ENCODE measurements around the gene TFB1M.

The TFB1M gene

DNA sequence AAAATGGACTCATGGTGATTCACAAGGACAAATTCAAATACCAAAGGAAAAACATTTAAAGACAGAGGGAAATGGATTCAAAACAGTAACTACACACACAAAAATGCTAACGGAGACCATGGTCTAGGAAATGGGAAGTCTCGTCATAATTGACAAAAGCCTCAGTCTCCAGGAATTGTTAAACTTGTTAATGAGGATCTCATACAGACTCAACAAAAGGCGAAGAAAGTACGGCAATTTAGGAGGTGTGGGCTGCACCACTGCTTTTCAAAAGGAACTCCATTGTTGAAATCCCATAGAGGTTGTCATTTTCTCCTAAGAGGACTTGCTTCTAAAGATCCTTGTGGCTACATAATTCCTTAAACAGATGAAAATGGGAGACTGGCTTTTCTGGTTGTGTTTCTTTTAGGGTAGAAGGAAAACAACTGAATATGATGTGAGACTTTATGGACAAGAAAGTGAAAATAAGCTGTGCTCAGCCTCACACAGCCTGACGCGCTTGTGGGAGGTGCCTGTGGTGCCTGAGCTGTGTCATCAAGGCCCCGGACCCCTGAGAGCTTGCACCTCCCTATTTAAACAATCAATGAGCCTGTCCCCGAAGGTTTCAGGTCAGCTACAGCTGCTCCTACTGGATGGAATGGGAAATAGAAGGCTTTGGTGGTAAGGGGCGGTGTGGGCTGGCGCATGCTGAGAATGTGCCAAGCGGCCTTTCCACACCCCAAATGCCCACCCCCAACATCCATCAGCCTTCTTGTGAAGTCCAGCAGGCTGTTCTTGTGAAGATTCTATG lies 53.0 kb downstream of the TFB1M start:
- no peak for DNase-seq

DNA sequence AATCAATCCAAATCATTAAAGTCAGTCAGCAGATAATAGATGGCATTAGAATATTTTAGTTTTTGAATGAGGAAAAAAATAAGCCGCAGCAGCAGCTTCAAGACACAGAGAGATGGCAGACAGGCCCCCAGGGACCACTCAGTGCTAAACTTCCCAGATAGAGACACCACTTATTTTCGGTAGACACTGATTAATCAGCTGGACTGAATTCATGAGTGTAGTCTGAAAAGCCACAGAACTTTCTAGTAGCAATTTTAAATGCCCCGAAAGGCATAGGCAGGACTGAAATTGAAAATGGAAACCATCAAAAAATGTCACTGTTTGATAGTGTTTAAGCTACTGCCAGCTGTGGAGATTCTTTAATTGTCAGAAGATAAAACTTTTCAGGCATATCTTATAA lies 53.6 kb downstream of the TFB1M start:
- DNase-seq: no peak

DNA sequence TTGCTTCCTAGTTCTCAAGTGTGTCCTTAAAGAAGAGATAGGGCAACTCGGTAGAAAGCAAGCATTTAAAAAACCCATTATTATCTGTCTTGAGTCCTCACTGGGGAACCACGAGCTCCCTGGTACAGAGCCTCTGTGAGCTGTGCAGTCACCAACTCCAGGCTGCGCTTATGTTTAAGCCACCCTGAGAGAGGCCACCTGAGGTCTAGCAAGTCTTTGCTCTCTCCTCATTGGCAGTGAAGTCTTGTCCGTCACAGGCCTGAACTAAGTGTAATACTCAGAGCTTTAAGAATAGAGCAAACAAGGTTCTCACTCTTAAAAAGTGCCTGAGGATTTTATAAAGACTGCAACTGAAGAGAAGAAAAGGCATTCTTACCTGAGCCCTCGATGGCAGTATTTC lies 54.4 kb downstream of the TFB1M start:
- no peak for DNase-seq

DNA sequence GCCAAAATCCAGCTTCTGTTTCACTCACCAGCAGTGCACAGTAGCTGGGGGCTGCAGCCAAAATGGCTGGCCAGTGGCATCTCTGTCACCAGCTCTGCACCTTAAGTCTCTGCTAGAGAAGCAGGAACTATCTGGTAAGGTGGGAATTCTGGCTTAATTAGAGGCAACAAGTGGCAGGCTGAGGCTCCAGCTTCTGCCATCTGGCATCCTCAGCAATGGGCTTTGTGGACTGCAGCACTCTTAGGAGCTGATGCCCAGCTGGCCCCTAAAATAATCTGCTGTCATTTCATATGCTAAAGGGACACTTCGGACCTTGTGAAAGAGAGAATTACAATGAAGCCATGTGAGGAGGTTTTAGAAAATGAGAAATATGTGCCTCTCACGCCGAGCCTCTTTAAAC lies 55.1 kb downstream of the TFB1M start:
- DNase-seq: no peak

DNA sequence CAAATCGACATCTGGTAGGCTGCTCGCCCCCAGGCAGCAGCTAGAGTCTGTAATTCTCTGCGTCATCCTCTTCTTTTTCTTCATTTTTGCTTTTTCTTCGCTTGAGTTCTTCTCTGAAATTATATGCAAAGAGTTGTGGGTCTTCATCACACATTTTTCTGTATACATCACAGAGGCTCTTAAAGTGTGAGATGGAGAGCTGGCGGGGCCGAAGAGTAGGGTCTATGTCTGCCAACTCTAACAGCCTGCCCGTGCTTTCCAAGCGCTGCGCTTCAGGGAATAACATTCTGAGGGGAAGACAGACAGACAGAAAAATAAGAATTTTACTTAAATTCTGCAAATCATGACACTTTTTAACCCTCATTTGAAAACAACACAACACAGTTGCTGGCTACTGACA lies 56.5 kb downstream of the TFB1M start:
- no peak for DNase-seq

DNA sequence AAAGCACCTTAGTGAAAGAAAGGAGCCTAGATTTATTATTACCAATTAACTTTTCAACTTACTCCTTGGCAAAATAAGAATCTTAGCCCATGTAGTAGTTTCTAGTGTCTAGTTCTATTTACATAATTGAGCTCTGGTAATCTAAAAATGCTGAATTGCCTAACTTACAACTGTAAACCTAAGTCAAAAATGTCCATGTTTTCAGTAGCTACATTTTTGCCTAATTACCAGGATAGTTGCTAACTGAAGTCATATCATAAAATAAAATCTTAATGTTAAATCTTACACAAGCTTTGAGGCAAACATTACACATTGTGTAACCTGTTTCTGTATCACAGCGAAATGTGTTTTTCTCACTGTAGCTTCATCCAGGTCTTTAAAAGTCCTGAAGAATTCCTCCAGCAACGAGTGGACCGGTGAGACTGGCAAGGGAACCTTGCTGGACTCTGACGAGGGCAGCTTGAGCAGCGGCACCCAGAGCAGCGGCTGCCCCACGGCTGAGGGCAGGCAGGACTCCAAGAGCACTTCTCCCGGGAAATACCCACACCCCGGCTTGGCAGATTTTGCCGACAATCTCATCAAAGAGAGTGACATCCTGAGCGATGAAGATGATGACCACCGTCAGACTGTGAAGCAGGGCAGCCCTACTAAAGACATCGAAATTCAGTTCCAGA lies 58.0 kb downstream of the TFB1M start:
- DNase-seq: no peak

DNA sequence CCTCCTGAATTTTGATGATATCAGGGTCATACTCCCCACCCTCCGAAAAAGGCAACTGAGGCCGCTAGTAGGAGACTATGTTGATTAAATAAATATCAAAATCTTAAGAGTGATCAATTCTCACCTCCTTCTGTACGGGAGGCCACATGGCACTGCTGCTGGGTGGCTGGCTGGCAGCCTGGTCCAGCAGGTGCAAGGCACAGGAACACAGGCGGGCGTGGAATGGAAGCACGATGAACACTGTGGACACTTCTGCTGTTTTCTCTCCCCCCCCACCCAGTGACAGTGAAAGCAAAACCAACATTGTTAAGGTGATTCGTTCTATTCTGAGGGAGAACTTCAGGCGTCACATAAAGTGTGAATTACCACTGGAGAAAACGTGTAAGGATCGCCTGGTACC lies 60.1 kb downstream of the TFB1M start:
- DNase-seq: no peak

DNA sequence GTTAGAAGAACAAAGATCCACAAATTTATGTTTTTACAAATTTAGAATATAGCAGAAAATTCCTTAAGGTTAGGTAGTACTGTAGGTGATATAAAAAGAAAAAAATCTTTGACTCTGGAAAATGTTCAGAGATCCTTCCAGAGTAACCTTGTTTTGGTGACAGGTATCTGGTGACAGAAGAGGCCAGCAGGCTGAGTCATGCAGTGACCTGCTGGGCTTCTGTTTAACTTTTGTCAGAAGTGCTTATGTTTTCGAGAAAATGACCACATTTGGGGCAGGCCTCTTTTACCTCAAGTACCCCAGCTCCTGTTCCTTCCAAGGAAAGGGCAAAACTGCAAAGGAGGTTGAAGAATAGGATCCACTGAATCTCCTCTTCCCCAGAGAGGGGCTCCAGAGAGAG lies 60.9 kb downstream of the TFB1M start:
- no peak for DNase-seq

DNA sequence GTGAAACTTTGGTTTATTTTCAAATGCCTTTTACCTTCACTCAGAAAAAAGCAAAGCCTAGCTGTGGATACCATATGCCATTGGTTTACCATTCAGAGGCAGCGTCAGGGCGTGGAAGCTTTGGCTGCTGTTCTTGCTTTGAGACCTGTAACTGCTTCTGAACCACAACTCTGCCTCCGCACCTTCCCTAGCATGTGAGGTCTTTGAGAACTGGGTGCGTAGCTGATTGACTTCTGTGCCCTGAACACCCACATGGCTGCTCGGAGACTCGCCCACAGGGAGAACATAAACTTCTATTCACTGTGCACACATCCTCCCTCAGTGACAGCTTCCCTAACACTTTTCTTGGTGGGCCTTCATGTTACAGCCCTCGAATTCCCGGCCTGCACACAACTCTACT lies 61.7 kb downstream of the TFB1M start:
- no peak for DNase-seq

DNA sequence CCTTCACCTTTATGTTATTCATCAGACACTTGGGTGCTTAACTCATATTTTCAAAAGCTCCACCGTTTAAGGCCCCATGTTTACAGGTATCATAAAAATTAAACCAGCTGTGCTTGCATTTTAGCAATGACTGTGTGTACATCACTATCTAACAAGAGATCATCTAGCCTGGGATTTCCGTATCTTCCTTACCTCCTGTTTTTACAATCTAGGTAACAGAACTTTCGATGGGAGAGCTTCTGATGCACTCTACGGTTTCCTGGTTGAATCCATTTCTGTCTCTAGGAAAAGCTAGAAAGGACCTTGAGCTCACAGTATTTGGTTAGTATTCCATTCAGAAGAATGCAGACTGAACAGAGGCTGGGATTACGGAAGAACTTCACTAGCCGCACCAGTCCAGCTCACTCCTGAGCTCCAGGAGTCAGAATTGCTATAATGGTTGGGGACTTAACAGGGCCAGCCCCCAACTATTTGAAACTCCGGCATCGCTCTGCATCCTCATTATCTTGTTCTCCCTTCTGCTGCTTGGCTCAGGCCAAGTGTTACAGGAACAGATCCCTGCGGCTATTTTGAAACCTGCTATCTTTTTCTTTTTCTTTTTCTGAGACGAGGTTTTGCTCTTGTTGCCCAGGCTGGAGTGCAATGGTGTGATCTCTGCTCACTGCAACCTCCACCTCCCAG lies 63.4 kb downstream of the TFB1M start:
- no peak for DNase-seq

DNA sequence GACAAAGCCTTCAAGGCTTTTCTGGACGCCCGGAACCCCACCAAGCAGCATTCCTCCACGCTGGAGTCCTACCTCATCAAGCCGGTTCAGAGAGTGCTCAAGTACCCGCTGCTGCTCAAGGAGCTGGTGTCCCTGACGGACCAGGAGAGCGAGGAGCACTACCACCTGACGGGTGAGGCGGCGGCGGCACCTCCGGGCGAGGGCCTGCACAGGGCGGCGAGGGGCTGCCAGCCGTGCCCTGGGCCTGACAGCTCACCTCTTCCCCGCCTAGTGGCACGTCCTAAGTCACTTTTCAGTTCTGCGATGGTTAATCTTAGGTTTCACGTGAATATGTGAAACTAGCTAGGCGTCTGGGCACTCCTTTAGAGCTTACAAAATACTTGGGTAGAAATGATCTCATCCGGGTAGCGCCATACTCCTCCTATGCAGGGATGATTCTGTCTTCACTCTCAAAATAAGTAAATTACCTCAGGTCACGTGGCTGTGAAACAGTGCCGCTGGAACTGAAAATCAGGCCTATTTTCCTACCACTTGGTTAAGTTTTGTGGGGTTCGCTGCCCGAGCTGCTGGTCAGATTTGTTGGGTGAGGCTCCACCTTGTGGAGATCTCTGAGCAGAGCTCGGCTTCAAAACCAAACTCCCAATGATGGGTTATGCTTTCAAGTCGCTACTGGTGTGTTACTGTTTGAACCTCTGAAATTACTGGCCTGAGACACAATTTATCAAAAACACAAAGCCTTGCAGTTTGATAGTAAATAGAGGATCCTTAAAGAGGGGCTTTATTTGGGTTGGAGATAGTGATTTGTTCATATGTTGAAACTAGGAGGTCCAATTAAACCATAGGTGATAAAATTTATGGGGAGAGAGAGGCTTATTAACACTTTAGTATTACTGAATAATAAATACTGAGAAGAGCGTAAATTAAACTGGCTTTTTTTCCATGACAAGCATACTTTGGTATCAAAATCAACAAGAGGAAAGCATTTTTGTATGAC lies 66.0 kb downstream of the TFB1M start:
- DNase-seq: peak; percentile 13

DNA sequence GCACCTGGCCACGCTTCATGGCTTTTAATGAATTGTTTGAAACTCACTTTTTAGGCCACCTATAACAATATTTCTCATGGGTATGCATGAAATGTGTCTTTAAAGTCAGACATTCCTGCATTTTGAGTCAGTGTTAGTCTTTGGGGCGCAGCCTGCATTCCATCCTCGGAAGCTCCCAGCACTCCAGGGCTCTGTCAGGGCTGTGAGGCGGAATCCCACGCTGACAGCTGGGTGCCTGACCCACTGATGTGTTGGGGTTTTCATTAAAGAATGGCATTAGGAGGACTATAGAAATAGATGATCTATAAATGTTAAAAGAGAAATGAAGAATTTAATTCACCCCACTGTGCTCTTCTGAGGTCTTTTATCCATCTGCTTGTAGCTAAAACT lies 66.7 kb downstream of the TFB1M start:
- DNase-seq: no peak

DNA sequence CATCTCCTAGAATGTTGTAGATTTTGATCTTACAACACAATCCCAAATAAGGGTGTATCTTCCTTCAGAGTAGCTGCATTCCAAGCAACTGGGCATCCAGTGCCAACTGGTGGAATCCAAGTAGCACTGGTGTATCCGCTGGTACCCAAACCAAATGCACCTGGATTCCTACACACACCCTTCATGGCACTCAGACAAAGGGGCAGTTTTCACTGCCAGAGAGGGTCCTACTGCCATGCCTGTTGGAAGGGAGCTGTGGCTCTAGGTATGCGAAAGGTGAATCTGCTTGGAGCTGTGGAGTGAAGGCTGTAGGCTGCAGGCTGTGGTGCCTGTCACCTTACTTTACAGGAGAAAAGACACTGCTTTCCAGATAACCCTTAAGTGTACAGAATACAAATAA lies 67.5 kb downstream of the TFB1M start:
- no peak for DNase-seq

DNA sequence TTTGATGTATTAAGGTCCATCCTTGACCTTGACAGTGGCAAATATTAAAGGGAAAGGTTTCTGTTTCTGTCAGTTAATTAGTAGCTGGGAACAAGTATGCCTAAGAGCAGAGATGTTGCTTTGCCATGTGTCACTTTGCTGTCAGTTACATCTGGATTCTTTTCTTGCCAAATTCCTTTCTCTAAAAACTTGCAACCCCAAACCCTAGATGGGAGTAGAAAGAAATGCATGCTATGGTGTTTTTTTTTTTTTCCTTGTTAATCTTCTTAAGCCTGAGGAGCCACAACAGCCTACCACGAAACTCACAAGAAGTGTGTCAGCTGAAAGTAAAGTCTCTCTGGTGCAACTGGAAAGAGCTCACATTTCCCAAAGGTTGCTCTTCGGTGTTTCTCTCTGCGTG lies 68.5 kb downstream of the TFB1M start:
- no peak for DNase-seq

DNA sequence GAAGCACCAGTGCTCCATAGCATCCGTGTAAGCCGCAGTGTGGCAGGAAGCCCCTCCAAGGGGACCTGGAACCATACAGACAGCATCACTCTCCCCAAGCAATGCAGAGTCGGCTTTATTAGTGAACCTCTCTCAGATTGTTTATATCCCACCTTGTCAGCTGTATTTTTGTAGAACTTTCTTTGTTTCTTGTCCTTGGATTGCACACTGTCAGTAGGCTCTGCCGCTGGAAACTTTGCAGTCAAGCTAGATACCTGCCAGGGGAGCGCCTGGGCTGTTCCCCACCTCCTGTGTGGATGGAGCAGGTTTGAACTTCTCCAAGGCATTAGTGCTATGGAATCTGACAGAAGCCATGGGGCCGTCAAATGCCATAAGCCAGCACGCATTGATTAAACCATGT lies 69.1 kb downstream of the TFB1M start:
- DNase-seq: no peak

DNA sequence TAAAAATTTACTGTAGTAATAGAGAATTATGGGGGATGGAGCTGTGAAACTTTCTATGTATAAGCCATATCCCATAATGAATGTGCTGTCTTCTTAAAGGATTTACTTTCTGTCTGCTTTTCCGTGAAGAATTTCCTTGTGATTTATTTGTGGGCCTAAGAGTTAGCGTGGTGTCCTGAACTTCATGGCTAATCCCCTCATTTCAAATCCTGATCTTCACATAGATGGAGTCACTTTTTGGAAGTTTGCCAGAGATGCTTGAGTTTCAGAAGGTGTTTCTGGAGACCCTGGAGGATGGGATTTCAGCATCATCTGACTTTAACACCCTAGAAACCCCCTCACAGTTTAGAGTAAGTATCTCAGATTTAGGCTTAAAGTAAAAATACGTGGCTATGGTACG lies 69.8 kb downstream of the TFB1M start:
- no peak for DNase-seq

DNA sequence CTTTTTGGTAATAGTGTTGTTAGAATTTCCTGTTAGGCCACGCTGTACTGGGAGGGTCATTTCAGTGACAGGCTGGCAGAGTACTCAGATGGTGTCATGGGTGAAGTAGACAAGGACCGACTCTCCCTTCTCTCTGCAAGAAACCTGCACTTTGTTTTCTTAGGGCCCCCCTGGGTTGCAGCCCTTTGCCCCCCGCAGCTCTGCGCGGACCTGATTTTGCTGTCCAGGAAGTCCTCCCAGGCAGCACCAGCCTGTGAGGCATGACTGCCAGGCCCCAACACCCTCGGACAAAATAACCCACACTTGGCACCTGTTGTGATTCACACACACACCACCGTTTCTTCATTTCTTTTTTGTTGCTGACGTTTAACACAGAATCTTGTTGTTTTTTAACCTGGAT lies 72.3 kb downstream of the TFB1M start:
- no peak for DNase-seq

DNA sequence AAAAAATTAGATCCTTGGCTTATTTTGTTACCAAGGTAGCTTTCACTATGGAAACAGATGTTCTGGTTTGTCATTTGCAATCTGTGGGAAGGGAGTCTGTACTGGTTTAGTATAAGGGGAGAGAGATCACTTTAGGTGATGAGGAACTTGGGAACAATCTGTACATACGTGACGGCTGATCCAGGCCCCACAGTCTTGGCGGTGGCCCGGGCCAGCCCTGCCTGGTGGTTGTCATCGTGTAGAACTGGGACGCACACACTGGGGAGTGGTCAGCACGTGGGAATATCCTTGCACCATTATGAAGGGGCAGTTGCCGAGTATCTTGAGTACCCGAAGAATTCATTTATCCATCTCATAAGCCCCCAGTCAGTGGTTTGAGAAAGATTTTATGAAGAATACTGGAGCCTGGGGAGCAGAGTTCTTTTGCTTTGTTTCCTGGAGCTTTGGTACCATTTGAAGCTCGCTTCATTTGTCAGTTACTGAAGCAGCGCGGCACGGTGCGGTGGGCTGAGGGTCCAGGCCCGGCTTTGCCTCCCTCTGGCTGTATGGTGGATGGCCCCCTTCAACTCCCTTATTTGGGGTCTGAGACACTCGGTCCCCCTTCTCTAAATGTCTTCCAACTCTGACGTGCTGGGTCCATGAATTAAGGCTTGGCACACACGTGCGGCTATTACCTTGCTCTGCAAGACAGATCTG lies 73.2 kb downstream of the TFB1M start:
- no peak for DNase-seq

DNA sequence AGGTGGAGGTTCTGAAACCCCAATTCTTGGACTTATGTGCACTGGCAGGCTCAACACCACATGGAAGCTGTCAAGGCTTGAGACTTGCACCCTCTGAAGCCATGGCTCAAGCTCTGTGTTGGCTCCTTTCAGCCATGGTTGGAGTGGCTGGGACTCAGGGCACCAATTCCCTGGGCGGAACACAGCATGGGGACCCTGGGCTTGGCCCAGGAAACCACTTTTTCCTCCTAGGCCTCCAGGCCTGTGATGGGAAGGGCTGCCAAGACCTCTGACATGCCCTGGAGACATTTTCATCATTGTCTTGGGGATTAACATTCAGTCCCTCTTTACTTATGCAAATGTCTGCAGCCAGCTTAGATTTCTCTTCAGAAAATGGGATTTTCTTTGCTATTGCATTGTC lies 76.7 kb downstream of the TFB1M start:
- no peak for DNase-seq

DNA sequence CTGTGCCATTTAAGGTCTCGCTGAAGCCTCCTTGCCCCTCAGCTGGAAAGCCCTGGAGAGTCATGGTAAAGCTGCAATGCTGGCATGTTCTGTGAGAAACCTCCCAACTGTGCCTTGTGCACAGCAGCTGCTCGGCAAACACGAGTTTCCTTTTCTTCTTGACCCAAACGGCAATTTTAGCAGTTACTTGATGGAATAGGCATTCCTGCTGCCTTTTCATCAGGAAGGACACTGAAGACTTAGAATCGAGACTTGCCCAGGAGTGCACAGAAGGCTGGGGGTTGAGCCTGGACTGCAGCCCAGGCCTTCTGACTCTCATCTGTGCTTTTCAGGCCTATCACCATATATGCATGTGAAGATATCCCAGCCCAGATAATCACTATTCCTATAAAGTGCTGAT lies 79.2 kb downstream of the TFB1M start:
- DNase-seq: no peak

DNA sequence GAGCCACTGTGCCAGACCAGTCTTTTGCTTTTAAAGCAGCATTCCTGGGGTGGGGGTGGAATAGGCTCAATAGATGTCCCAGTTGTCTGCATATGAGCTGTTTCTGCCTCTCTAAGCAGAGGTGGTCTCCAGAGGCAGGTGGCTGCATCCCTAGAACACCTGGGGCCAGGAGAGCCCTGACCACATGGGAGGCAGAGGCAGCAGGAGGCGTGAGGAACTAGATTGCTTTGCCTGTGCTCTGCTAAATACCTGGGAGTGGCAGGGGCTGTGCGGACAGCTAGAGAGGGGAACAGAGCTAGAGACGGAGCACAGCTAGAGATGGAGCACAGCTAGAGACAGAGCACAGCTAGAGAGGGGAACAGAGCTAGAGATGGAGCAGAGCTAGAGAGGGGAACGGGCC lies 79.6 kb downstream of the TFB1M start:
- no peak for DNase-seq

DNA sequence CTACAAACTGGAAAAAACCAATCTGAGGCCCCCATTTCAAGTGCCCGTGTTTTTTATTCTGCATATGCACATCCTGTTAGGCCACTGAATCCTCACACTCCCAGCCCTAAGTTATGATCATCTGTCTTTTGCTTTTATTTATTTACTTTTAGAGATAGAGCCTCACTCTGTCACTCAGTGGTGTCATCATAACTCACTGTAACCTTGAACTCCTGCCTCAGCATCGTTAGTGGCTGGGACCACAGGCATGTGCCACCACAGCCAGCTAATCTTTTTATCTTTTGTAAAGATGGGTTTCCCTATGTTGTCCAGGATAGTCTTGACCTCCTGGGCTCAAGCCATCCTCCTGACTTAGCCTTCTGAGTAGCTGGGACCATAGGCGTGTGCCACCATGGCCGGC lies 80.1 kb downstream of the TFB1M start:
- no peak for DNase-seq

Measured in stimulated activated naive CD4-positive, alpha-beta T cell treated with Interleukin-2 at 50 U/mL for 16 hours (primary cell).